Gastrocnemius medialis (tissue), 4 donors: Measurements from ENCODE around the gene NOTCH1. TPM values are rescaled to one million over a fixed set of nuclear protein-coding genes. Genes with fewer than 3 reads are reported as not detected.

ENCODE experiments used
- ATAC-seq, 2 donors: fragments of 150-250 bp; one replicate each; pipeline ENCODE4 v1.9.1; 2016
- DNase-seq, 2 donors: peaks; one replicate each; pipeline ENCODE4 v3.0.0-alpha.2; 2019
- H3K27ac ChIP-seq, 4 donors: fragments of 200-600 bp; sonication (generic); 1 replicate in 1 of 4; 2 replicates in 3 of 4; pipeline ENCODE4 v1.5.1; 2016 to 2018; ENCODE audit warnings: mild to moderate bottlenecking in 2 of 4, moderate library complexity in 1 of 4
- H3K27me3 ChIP-seq, 3 donors: fragments of 200-600 bp; sonication (generic) in 2 of 3; 1 replicate in 1 of 3; 2 replicates in 2 of 3; pipeline versions ENCODE4 v1.5.1 to v1.6.0; 2016 to 2019; ENCODE audit warnings: mild to moderate bottlenecking in 1 of 3, moderate library complexity in 1 of 3
- H3K36me3 ChIP-seq, 2 donors: fragments of 200-600 bp; sonication (generic) in 1 of 2; one replicate each; pipeline ENCODE4 v1.5.1; 2017 to 2018
- H3K4me1 ChIP-seq, 2 donors: fragments of 200-600 bp; sonication (generic) in 1 of 2; one replicate each; pipeline ENCODE4 v1.5.1; 2016 to 2017; ENCODE audit warnings: mild to moderate bottlenecking in 2 of 2
- H3K4me3 ChIP-seq, 4 donors: fragments of 200-600 bp; sonication (generic) in 3 of 4; 1 replicate in 1 of 4; 2 replicates in 3 of 4; pipeline ENCODE4 v1.5.1; 2016 to 2019; ENCODE audit warnings: mild to moderate bottlenecking in 2 of 4
- H3K9me3 ChIP-seq, 3 donors: fragments of 200-600 bp; sonication (generic) in 2 of 3; 1 replicate in 1 of 3; 2 replicates in 2 of 3; pipeline ENCODE4 v1.5.1; 2016 to 2019
- POLR2A ChIP-seq, 2 donors: fragments of 450-650 bp; IDR thresholded peaks; one replicate each; pipeline ENCODE4 v1.6.1; 2017; ENCODE audit warnings: antibody characterized with exemption in 2 of 2, mild to moderate bottlenecking in 2 of 2, moderate library complexity in 2 of 2
- in situ Hi-C, 4 donors: fragments of 200-750 bp; cut with MboI; loops; one replicate each; pipeline versions ENCODE4 v1.15.0 to v1.8.0; 2017; ENCODE audit warnings: low sequenced_read_pairs in 4 of 4
- intact Hi-C: fragments of 100-400 bp; cut with DNase I; formaldehyde crosslinking; loops from one replicate; pipeline ENCODE4 v1.15.1; 2023; ENCODE audit warnings: low total_unique reads
- total RNA-seq, 4 donors: library from RNA; depleted of rRNA; stranded (reverse); fragments of >200 nt; gene quantifications; one replicate each; pipeline versions ENCODE4 v1.1.0 to v1.2.3, GENCODE V29; 2016
- TF ChIP-seq, protein P1 (sequence below), 5 experiments: fragments of 450-650 bp in 3 of 5; fragments of 200-600 bp in 2 of 5; sonication (generic) in 2 of 5; IDR thresholded peaks in 4 of 5; conservative IDR thresholded peaks in 1 of 5; 1 replicate in 4 of 5; 2 replicates in 1 of 5; pipeline ENCODE4 v1.5.1; 2016 to 2019; ENCODE audit warnings: antibody characterized with exemption in 5 of 5, mild to moderate bottlenecking in 3 of 5, moderate library complexity in 3 of 5

Gene NOTCH1
- total RNA-seq, 4 donors from 2014 or later: 6.3 to 15.4 (median 8.2) TPM

- peaks cover 4 to 94% of the 10 kb centered on the region in 2 donors for H3K36me3 ChIP-seq
- ATAC-seq (no peak), DNase-seq (no peak)
- H3K4me1 ChIP-seq: no peaks in the 10 kb centered on the region
- no peaks in the 10 kb centered on the region for H3K27me3 ChIP-seq
- TF ChIP-seq, protein P1, sequence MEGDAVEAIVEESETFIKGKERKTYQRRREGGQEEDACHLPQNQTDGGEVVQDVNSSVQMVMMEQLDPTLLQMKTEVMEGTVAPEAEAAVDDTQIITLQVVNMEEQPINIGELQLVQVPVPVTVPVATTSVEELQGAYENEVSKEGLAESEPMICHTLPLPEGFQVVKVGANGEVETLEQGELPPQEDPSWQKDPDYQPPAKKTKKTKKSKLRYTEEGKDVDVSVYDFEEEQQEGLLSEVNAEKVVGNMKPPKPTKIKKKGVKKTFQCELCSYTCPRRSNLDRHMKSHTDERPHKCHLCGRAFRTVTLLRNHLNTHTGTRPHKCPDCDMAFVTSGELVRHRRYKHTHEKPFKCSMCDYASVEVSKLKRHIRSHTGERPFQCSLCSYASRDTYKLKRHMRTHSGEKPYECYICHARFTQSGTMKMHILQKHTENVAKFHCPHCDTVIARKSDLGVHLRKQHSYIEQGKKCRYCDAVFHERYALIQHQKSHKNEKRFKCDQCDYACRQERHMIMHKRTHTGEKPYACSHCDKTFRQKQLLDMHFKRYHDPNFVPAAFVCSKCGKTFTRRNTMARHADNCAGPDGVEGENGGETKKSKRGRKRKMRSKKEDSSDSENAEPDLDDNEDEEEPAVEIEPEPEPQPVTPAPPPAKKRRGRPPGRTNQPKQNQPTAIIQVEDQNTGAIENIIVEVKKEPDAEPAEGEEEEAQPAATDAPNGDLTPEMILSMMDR (IDR thresholded peaks at IDR 0.05 in 4 of 5, conservative IDR thresholded peaks at IDR 0.05 in 1 of 5): no peak
- no peak for TF ChIP-seq POLR2A (IDR thresholded peaks at IDR 0.05)
- H3K4me3 ChIP-seq: no peak overlapping the region
- intact Hi-C loops (no loop called here), in situ Hi-C loops (no loop called here)
- H3K27ac ChIP-seq: no peak overlapping the region
- H3K9me3 ChIP-seq: no peaks in the 10 kb centered on the region
Measured at GRCh38 chr9:136466155-136466541, 79.7 kb downstream of the NOTCH1 start.

- Histone ChIP-seq H3K4me3 (no peak overlapping the region), H3K4me1 (no peaks in the 10 kb centered on the region), H3K36me3 (peaks cover 4 to 94% of the 10 kb centered on the region in 2 donors), H3K27ac (no peak overlapping the region), H3K9me3 (no peaks in the 10 kb centered on the region), H3K27me3 (no peaks in the 10 kb centered on the region)
- DNase-seq (no peak), ATAC-seq (no peak)
- in situ Hi-C loops: no loop called here
- no peak for TF ChIP-seq POLR2A (IDR thresholded peaks at IDR 0.05)
- TF ChIP-seq, protein P1 (IDR thresholded peaks at IDR 0.05 in 4 of 5, conservative IDR thresholded peaks at IDR 0.05 in 1 of 5): no peak
- intact Hi-C loops: no loop called here
Measured at GRCh38 chr9:136465500-136466154, 80.2 kb downstream of the NOTCH1 start.

GRCh38 chr9:136464241-136464640, 81.6 kb downstream of the NOTCH1 start:
- Histone ChIP-seq H3K4me3 (no peak overlapping the region), H3K9me3 (no peaks in the 10 kb centered on the region), H3K27me3 (no peaks in the 10 kb centered on the region), H3K27ac (no peak overlapping the region), H3K4me1 (no peaks in the 10 kb centered on the region), H3K36me3 (peaks cover 6 to 94% of the 10 kb centered on the region in 2 donors)
- no peak for ATAC-seq
- TF ChIP-seq, protein P1 (IDR thresholded peaks at IDR 0.05 in 4 of 5, conservative IDR thresholded peaks at IDR 0.05 in 1 of 5): no peak
- no peak for TF ChIP-seq POLR2A (IDR thresholded peaks at IDR 0.05)
- DNase-seq: no peak
- intact Hi-C loops (no loop called here), in situ Hi-C loops (no loop called here)

DNA sequence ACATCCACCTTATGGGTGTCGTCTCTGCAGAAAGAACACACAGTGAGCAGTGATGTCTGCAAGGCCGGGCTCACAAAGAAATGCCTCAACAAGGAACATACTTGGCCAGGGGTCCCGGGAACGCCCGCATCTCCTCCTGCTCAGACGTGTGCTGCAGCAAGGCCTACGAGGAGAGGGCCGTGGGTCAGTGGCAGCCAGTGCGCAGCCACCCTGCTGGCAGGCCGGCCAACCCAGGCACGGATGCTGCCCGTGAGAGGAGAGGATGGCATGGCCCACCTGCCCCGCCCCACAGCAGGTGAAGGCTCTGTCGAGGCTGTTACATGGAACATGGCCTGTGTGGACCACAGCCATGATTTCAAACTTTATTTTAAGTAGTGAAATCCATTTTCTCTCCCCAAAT, 82.3 kb downstream of the NOTCH1 start:
- intact Hi-C loops: loop anchor here (1.0 kb wide), 1 partner anchor 9 kb away; no protein-coding TSS in a partner anchor
- no peak for TF ChIP-seq POLR2A (IDR thresholded peaks at IDR 0.05)
- TF ChIP-seq, protein P1 (IDR thresholded peaks at IDR 0.05 in 4 of 5, conservative IDR thresholded peaks at IDR 0.05 in 1 of 5): no peak
- peaks cover 6 to 97% of the 10 kb centered on the region in 2 donors for H3K36me3 ChIP-seq
- no peak for ATAC-seq
- no peaks in the 10 kb centered on the region for H3K27me3 ChIP-seq
- no peak overlapping the region for H3K4me3 ChIP-seq
- no peaks in the 10 kb centered on the region for H3K4me1 ChIP-seq
- H3K27ac ChIP-seq: no peak overlapping the region
- no peaks in the 10 kb centered on the region for H3K9me3 ChIP-seq
- in situ Hi-C loops: no loop called here
- DNase-seq: no peak
